ENCODE data around the gene ZNF426.
"Not testable (repeated sequence)": the region's sequence is repeated elsewhere in the genome, so short reads cannot be mapped to it uniquely, and the experiment has no call there.

GRCh38 chr19:9539921-9540320 lies 1.5 kb upstream of the ZNF426 start:
- not testable (repeated sequence) for TF ChIP-seq CTCF (conservative IDR thresholded peaks at IDR 0.05); EZH2 (IDR thresholded peaks at IDR 0.05; ENCODE audit: low read depth)
